ENCODE measurements around the gene CYGB.

The CYGB gene

GRCh38 chr17:76492123-76492988 is 45.2 kb downstream of the CYGB start:
- H3K27ac ChIP-seq (ENCODE audit: low read depth, low read length): peak overlapping the region; percentile 74
- H3K9ac ChIP-seq (ENCODE audit: low read depth in 1 of 2, low read length in 2 of 2): peak overlapping the region; percentile 59
- no peaks in the 10 kb centered on the region for H3K36me3 ChIP-seq (ENCODE audit: control insufficient read depth in 1 of 2, insufficient read depth in 2 of 2, low read length in 2 of 2)
- no peaks in the 10 kb centered on the region for H3K27me3 ChIP-seq (ENCODE audit: control insufficient read depth in 1 of 2, insufficient read depth in 2 of 2, low read length in 2 of 2)
- H3K4me1 ChIP-seq (ENCODE audit: control insufficient read depth in 1 of 2, insufficient read depth in 2 of 2, low read length in 2 of 2): peaks cover 57 to 68% of the 10 kb centered on the region in 2 donors
- no peaks in the 10 kb centered on the region for H3K9me3 ChIP-seq (ENCODE audit: control insufficient read depth in 1 of 2, low read length in 2 of 2)
- peak overlapping the region; percentile 41 to 68 for H3K4me3 ChIP-seq (ENCODE audit: low read depth in 1 of 2, low read length in 2 of 2)

- Histone ChIP-seq H3K4me3 (ENCODE audit: low read depth in 1 of 2, low read length in 2 of 2) (peak overlapping the region; percentile 41 to 68), H3K9me3 (ENCODE audit: control insufficient read depth in 1 of 2, low read length in 2 of 2) (no peaks in the 10 kb centered on the region), H3K9ac (ENCODE audit: low read depth in 1 of 2, low read length in 2 of 2) (peak overlapping the region; percentile 59), H3K27me3 (ENCODE audit: control insufficient read depth in 1 of 2, insufficient read depth in 2 of 2, low read length in 2 of 2) (no peaks in the 10 kb centered on the region), H3K4me1 (ENCODE audit: control insufficient read depth in 1 of 2, insufficient read depth in 2 of 2, low read length in 2 of 2) (peaks cover 52 to 65% of the 10 kb centered on the region in 2 donors), H3K27ac (ENCODE audit: low read depth, low read length) (peak overlapping the region; percentile 74), H3K36me3 (ENCODE audit: control insufficient read depth in 1 of 2, insufficient read depth in 2 of 2, low read length in 2 of 2) (no peaks in the 10 kb centered on the region)
These were observed 46.0 kb downstream of the CYGB start for GRCh38 chr17:76491271-76492122.

- Histone ChIP-seq H3K27me3 (ENCODE audit: control insufficient read depth in 1 of 2, insufficient read depth in 2 of 2, low read length in 2 of 2) (no peaks in the 10 kb centered on the region), H3K36me3 (ENCODE audit: control insufficient read depth in 1 of 2, insufficient read depth in 2 of 2, low read length in 2 of 2) (no peaks in the 10 kb centered on the region), H3K27ac (ENCODE audit: low read depth, low read length) (no peak overlapping the region), H3K4me3 (ENCODE audit: low read depth in 1 of 2, low read length in 2 of 2) (no peak overlapping the region), H3K9ac (ENCODE audit: low read depth in 1 of 2, low read length in 2 of 2) (peak overlapping the region; percentile 9 to 12), H3K9me3 (ENCODE audit: control insufficient read depth in 1 of 2, low read length in 2 of 2) (no peaks in the 10 kb centered on the region), H3K4me1 (ENCODE audit: control insufficient read depth in 1 of 2, insufficient read depth in 2 of 2, low read length in 2 of 2) (peaks cover 52 to 54% of the 10 kb centered on the region in 2 donors)
These were observed 47.3 kb downstream of the CYGB start for GRCh38 chr17:76490112-76490710.

GRCh38 chr17:76487451-76488192 is 49.9 kb downstream of the CYGB start:
- no peak overlapping the region for H3K27ac ChIP-seq (ENCODE audit: low read depth, low read length)

GRCh38 chr17:76485569-76485968 is 51.9 kb downstream of the CYGB start:
- no peak overlapping the region for H3K4me3 ChIP-seq (ENCODE audit: low read depth in 1 of 2, low read length in 2 of 2)

More at GRCh38 chr17:76487451-76488192, 49.9 kb downstream of the CYGB start:
- no peak overlapping the region for H3K4me3 ChIP-seq (ENCODE audit: low read depth in 1 of 2, low read length in 2 of 2)
- H3K9me3 ChIP-seq (ENCODE audit: control insufficient read depth in 1 of 2, low read length in 2 of 2): no peaks in the 10 kb centered on the region
- H3K27me3 ChIP-seq (ENCODE audit: control insufficient read depth in 1 of 2, insufficient read depth in 2 of 2, low read length in 2 of 2): no peaks in the 10 kb centered on the region
- H3K36me3 ChIP-seq (ENCODE audit: control insufficient read depth in 1 of 2, insufficient read depth in 2 of 2, low read length in 2 of 2): no peaks in the 10 kb centered on the region
- H3K4me1 ChIP-seq (ENCODE audit: control insufficient read depth in 1 of 2, insufficient read depth in 2 of 2, low read length in 2 of 2): peaks cover 30 to 32% of the 10 kb centered on the region in 2 donors
- no peak overlapping the region for H3K9ac ChIP-seq (ENCODE audit: low read depth in 1 of 2, low read length in 2 of 2)

GRCh38 chr17:76484228-76484725 is 53.2 kb downstream of the CYGB start:
- Histone ChIP-seq H3K27ac (ENCODE audit: low read depth, low read length) (no peak overlapping the region), H3K4me3 (ENCODE audit: low read depth in 1 of 2, low read length in 2 of 2) (no peak overlapping the region), H3K9me3 (ENCODE audit: control insufficient read depth in 1 of 2, low read length in 2 of 2) (no peaks in the 10 kb centered on the region), H3K9ac (ENCODE audit: low read depth in 1 of 2, low read length in 2 of 2) (no peak overlapping the region), H3K4me1 (ENCODE audit: control insufficient read depth in 1 of 2, insufficient read depth in 2 of 2, low read length in 2 of 2) (no peaks in the 10 kb centered on the region), H3K27me3 (ENCODE audit: control insufficient read depth in 1 of 2, insufficient read depth in 2 of 2, low read length in 2 of 2) (no peaks in the 10 kb centered on the region), H3K36me3 (ENCODE audit: control insufficient read depth in 1 of 2, insufficient read depth in 2 of 2, low read length in 2 of 2) (peaks cover 0 to 3% of the 10 kb centered on the region in 2 donors)

More at GRCh38 chr17:76485569-76485968, 51.9 kb downstream of the CYGB start:
- Histone ChIP-seq H3K9me3 (ENCODE audit: control insufficient read depth in 1 of 2, low read length in 2 of 2) (no peaks in the 10 kb centered on the region), H3K36me3 (ENCODE audit: control insufficient read depth in 1 of 2, insufficient read depth in 2 of 2, low read length in 2 of 2) (peaks cover 0 to 3% of the 10 kb centered on the region in 2 donors), H3K4me1 (ENCODE audit: control insufficient read depth in 1 of 2, insufficient read depth in 2 of 2, low read length in 2 of 2) (peaks cover 9 to 11% of the 10 kb centered on the region in 2 donors), H3K27me3 (ENCODE audit: control insufficient read depth in 1 of 2, insufficient read depth in 2 of 2, low read length in 2 of 2) (no peaks in the 10 kb centered on the region), H3K27ac (ENCODE audit: low read depth, low read length) (no peak overlapping the region), H3K9ac (ENCODE audit: low read depth in 1 of 2, low read length in 2 of 2) (no peak overlapping the region)

GRCh38 chr17:76481071-76481655 is 56.3 kb downstream of the CYGB start:
- H3K36me3 ChIP-seq (ENCODE audit: control insufficient read depth in 1 of 2, insufficient read depth in 2 of 2, low read length in 2 of 2): peaks cover 3 to 7% of the 10 kb centered on the region in 2 donors
- H3K27ac ChIP-seq (ENCODE audit: low read depth, low read length): peak overlapping the region; percentile 42
- H3K27me3 ChIP-seq (ENCODE audit: control insufficient read depth in 1 of 2, insufficient read depth in 2 of 2, low read length in 2 of 2): no peaks in the 10 kb centered on the region
- H3K4me3 ChIP-seq (ENCODE audit: low read depth in 1 of 2, low read length in 2 of 2): no peak overlapping the region
- no peaks in the 10 kb centered on the region for H3K4me1 ChIP-seq (ENCODE audit: control insufficient read depth in 1 of 2, insufficient read depth in 2 of 2, low read length in 2 of 2)
- no peak overlapping the region for H3K9ac ChIP-seq (ENCODE audit: low read depth in 1 of 2, low read length in 2 of 2)
- H3K9me3 ChIP-seq (ENCODE audit: control insufficient read depth in 1 of 2, low read length in 2 of 2): no peaks in the 10 kb centered on the region

- Histone ChIP-seq H3K4me3 (ENCODE audit: low read depth in 1 of 2, low read length in 2 of 2) (no peak overlapping the region), H3K4me1 (ENCODE audit: control insufficient read depth in 1 of 2, insufficient read depth in 2 of 2, low read length in 2 of 2) (no peaks in the 10 kb centered on the region), H3K9ac (ENCODE audit: low read depth in 1 of 2, low read length in 2 of 2) (no peak overlapping the region), H3K9me3 (ENCODE audit: control insufficient read depth in 1 of 2, low read length in 2 of 2) (no peaks in the 10 kb centered on the region), H3K27ac (ENCODE audit: low read depth, low read length) (peak overlapping the region; percentile 42), H3K27me3 (ENCODE audit: control insufficient read depth in 1 of 2, insufficient read depth in 2 of 2, low read length in 2 of 2) (no peaks in the 10 kb centered on the region), H3K36me3 (ENCODE audit: control insufficient read depth in 1 of 2, insufficient read depth in 2 of 2, low read length in 2 of 2) (peaks cover 3 to 7% of the 10 kb centered on the region in 2 donors)
These were observed 56.9 kb downstream of the CYGB start for GRCh38 chr17:76480632-76481031.

GRCh38 chr17:76479515-76480060 is 57.9 kb downstream of the CYGB start:
- peaks cover 3 to 11% of the 10 kb centered on the region in 2 donors for H3K36me3 ChIP-seq (ENCODE audit: control insufficient read depth in 1 of 2, insufficient read depth in 2 of 2, low read length in 2 of 2)
- no peak overlapping the region for H3K4me3 ChIP-seq (ENCODE audit: low read depth in 1 of 2, low read length in 2 of 2)
- H3K9me3 ChIP-seq (ENCODE audit: control insufficient read depth in 1 of 2, low read length in 2 of 2): no peaks in the 10 kb centered on the region
- no peaks in the 10 kb centered on the region for H3K4me1 ChIP-seq (ENCODE audit: control insufficient read depth in 1 of 2, insufficient read depth in 2 of 2, low read length in 2 of 2)
- H3K9ac ChIP-seq (ENCODE audit: low read depth in 1 of 2, low read length in 2 of 2): no peak overlapping the region
- no peak overlapping the region for H3K27ac ChIP-seq (ENCODE audit: low read depth, low read length)
- H3K27me3 ChIP-seq (ENCODE audit: control insufficient read depth in 1 of 2, insufficient read depth in 2 of 2, low read length in 2 of 2): no peaks in the 10 kb centered on the region
